Right lobe of liver (tissue), 6 donors: ENCODE results near the gene HLA-C. TPM values are rescaled to one million over a fixed set of nuclear protein-coding genes. Genes with fewer than 3 reads are reported as not detected.

Source experiments
- ATAC-seq, 4 donors: fragments of 200-7000 bp; cut with Tn5 transposase; one replicate each; pipeline ENCODE4 v1.9.1; 2020; ENCODE audit warnings: mild to moderate bottlenecking in 4 of 4, moderate library complexity in 4 of 4
- DNase-seq, 3 donors: peaks; one replicate each; pipeline ENCODE4 v3.0.0-alpha.2; 2020
- H3K27ac ChIP-seq, 3 donors: fragments of 200-600 bp; one replicate each; pipeline ENCODE4 v1.8.0; 2022
- H3K27me3 ChIP-seq, 2 donors: fragments of 200-600 bp; one replicate each; pipeline ENCODE4 v1.8.0; 2022
- H3K36me3 ChIP-seq, 4 donors: fragments of 200-600 bp; sonication (generic) in 1 of 4; one replicate each; pipeline versions ENCODE4 v1.5.1 to v1.8.0; 2017 to 2022; ENCODE audit warnings: control low read depth in 1 of 4
- H3K4me1 ChIP-seq, 4 donors: fragments of 200-600 bp; sonication (generic) in 1 of 4; one replicate each; pipeline versions ENCODE4 v1.5.1 to v1.8.0; 2017 to 2022; ENCODE audit warnings: control low read depth in 1 of 4
- H3K4me3 ChIP-seq, 3 donors: fragments of 200-600 bp; one replicate each; pipeline ENCODE4 v1.8.0; 2022
- H3K9me3 ChIP-seq, 4 donors: fragments of 200-600 bp; sonication (generic) in 1 of 4; one replicate each; pipeline versions ENCODE4 v1.5.1 to v1.8.0; 2017 to 2022; ENCODE audit warnings: control low read depth in 1 of 4
- POLR2A ChIP-seq: fragments of 450-650 bp; IDR thresholded peaks from one replicate; pipeline ENCODE4 v1.6.1; 2017; ENCODE audit warnings: antibody characterized with exemption, mild to moderate bottlenecking
- WGBS: methylation state at CpG from one replicate; pipeline ENCODE4 v1.1.6; 2018; ENCODE audit warnings: low coverage, low lambda C conversion rate; ENCODE audit not compliant: insufficient coverage; ENCODE audit errors: missing lambda C conversion rate; 5-methylcytosine and 5-hydroxymethylcytosine counted together
- intact Hi-C, 2 donors: fragments of 100-400 bp; cut with DNase I; formaldehyde crosslinking; loops; one replicate each; pipeline versions ENCODE4 v1.11.2 to v1.14.1; 2022
- long read RNA-seq: library from polyadenylated mRNA; unstranded; transcript quantifications from one replicate; pipeline ENCODE4 v2.0.0, GENCODE V29; 2019
- total RNA-seq, 6 experiments: library from RNA; depleted of rRNA in 2 of 6; stranded (reverse); fragments of >200 nt in 2 of 6; fragmentation: NEBNext Ultra II Directional in 3 of 6; extraction: Animal tissue kit (Norgen Biotek cat#: 25700) in 3 of 6; gene quantifications; one replicate each; pipeline versions ENCODE4 v1.1.0 to v1.2.4, GENCODE V29; 2016 to 2023
- TF ChIP-seq, protein P1 (sequence below), 4 donors: fragments of 200-600 bp in 3 of 4; fragments of 450-650 bp in 1 of 4; IDR thresholded peaks; one replicate each; pipeline versions ENCODE4 v1.5.1 to v1.8.0; 2016 to 2022; ENCODE audit warnings: antibody characterized with exemption in 4 of 4, mild to moderate bottlenecking in 2 of 4
- donor health status: DM: no; HTN: yes; CAD: no.
- donor health status: DM: no; HTN: no; CAD: no.
- donor health status: DM: no; HTN: no; CAD: no.
- donor health status: DM: no; HTN: yes; CAD: no.
- donor health status: DM: no; HTN: yes; CAD: no.

Gene HLA-C
- 100 to 1,000 TPM; 245 to 565 (median 439) TPM for total RNA-seq
- long read RNA-seq, transcript HLA-C-201 (8 exons, 1,536 nt) = major isoform, 365 of 402 reads
- long read RNA-seq, partial matches to known transcripts = 16 of 402 reads
- long read RNA-seq, other reads (novel, unspliced or antisense) = 20 of 402 reads

DNA sequence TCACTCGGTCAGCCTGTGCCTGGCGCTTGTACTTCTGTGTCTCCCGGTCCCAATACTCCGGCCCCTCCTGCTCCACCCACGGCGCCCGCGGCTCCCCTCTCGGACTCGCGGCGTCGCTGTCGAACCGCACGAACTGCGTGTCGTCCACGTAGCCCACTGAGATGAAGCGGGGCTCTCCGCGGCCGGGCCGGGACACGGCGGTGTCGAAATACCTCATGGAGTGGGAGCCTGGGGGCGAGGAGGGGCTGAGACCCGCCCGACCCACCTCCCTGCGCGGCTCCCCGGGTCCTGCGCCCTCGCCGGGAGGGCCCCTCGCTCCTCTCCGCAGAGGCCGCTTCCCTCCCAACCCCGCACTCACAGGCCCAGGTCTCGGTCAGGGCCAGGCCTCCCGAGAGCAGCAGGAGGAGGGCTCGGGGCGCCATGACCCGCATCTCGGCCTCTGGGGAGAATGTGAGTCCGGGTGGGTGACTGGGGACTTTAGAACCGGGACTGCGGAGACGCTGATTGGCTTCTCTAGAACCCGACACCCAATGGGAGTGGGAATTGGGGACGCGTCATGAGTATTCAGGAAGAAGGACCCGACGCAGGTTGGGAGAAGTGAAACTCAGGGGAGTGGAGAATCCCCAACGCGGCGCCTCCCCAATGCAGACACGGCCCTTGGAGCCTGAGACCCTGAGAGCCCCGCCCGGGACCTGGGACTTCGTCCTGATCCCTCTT lies at the start of gene HLA-C:
Gene HLA-C, minus strand, starts transcription at position 452 of the 717 bp plus-strand sequence. Its CDS starts 21 bp downstream, at position 431.
- peak; percentile 93 to 97 (median 97) for ATAC-seq
- 0% methylated on average over 20 of the region's 62 CpGs for WGBS
- TF ChIP-seq, protein P1, sequence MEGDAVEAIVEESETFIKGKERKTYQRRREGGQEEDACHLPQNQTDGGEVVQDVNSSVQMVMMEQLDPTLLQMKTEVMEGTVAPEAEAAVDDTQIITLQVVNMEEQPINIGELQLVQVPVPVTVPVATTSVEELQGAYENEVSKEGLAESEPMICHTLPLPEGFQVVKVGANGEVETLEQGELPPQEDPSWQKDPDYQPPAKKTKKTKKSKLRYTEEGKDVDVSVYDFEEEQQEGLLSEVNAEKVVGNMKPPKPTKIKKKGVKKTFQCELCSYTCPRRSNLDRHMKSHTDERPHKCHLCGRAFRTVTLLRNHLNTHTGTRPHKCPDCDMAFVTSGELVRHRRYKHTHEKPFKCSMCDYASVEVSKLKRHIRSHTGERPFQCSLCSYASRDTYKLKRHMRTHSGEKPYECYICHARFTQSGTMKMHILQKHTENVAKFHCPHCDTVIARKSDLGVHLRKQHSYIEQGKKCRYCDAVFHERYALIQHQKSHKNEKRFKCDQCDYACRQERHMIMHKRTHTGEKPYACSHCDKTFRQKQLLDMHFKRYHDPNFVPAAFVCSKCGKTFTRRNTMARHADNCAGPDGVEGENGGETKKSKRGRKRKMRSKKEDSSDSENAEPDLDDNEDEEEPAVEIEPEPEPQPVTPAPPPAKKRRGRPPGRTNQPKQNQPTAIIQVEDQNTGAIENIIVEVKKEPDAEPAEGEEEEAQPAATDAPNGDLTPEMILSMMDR (IDR thresholded peaks at IDR 0.05) = no peak
- TF ChIP-seq POLR2A = peak; percentile 90
- DNase-seq = peak; percentile 87 to 96 (median 89)
- peak within 1 kb of the TSS; percentile 53 to 75 (median 69) for H3K4me3 ChIP-seq
- H3K27me3 ChIP-seq = no peaks in the 10 kb centered on the region
- intact Hi-C loops = no loop called here
- no peaks in the 10 kb centered on the region for H3K4me1 ChIP-seq
- peaks cover 0 to 3% (median 0%) of the 10 kb centered on the region in 4 donors for H3K36me3 ChIP-seq
- peak within 1 kb of the TSS; percentile 68 to 98 (median 97) for H3K27ac ChIP-seq
- H3K9me3 ChIP-seq = no peaks in the 10 kb centered on the region

DNA sequence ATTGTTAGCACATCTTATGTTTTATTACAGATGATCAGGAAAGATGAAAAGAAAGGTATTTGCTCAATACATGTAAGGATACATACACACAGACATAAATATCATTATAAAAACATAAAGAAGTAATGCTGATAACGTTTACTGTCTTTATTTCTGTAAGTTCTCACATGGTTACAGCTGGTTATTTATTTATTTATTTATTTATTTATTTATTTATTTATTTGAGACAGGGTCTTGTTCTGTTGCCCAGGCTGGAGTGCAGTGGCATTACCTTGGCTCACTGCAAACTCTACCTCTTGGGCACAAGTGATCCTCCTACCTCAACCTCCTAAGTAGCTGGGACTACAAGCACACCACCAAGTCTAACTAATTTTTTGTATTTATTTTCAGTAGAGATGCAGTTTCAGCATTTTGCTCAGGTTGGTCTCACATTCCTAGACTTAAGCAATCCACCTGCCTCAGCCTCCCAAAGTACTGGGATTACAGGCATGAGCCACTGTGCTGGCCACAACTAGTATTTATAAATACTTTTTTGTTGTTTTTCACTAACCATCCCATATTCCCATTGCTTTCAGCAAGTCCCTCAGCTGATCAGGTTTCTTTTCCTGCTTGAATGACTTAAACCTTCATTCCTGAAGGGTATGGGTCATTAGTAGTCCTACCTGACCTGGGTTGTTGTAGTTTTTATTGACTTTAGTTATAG lies 49.3 kb upstream of the HLA-C start:
- Histone ChIP-seq H3K27me3 (no peaks in the 10 kb centered on the region), H3K27ac (no peak overlapping the region), H3K36me3 (no peaks in the 10 kb centered on the region), H3K4me3 (no peak overlapping the region), H3K9me3 (no peaks in the 10 kb centered on the region), H3K4me1 (no peaks in the 10 kb centered on the region)
- 0% methylated on average over 1 of the region's 1 CpG for WGBS
- TF ChIP-seq POLR2A = no peak
- TF ChIP-seq, protein P1 (IDR thresholded peaks at IDR 0.05) = no peak
- DNase-seq (no peak), ATAC-seq (no peak)
- intact Hi-C loops = no loop called here

DNA sequence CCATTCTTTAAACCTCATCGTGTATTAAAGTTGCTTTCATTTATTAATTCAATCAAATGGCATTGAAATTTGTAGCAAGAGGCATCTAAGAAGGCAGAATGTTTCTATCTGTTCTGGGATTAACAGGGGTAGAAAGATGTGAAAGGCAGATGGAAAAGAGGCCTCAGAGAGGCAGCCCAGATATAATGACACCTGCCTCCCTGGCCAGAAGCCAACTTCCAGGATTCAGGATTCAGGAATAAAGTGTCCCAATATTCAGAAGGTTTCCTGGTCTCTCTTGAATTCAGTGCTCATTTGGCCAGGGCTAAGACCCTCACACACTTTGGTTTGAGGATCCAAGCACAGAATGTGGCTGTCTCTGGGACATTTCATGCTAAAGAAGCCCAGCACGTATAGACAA lies 45.1 kb upstream of the HLA-C start:
- H3K27ac ChIP-seq = no peak overlapping the region
- intact Hi-C loops = no loop called here
- DNase-seq = no peak
- no peaks in the 10 kb centered on the region for H3K4me1 ChIP-seq
- H3K9me3 ChIP-seq = no peaks in the 10 kb centered on the region
- no peaks in the 10 kb centered on the region for H3K36me3 ChIP-seq
- ATAC-seq = no peak
- 20% methylated on average over 2 of the region's 2 CpGs for WGBS
- no peaks in the 10 kb centered on the region for H3K27me3 ChIP-seq
- H3K4me3 ChIP-seq = no peak overlapping the region
- TF ChIP-seq, protein P1 (IDR thresholded peaks at IDR 0.05) = no peak
- TF ChIP-seq POLR2A = no peak

DNA sequence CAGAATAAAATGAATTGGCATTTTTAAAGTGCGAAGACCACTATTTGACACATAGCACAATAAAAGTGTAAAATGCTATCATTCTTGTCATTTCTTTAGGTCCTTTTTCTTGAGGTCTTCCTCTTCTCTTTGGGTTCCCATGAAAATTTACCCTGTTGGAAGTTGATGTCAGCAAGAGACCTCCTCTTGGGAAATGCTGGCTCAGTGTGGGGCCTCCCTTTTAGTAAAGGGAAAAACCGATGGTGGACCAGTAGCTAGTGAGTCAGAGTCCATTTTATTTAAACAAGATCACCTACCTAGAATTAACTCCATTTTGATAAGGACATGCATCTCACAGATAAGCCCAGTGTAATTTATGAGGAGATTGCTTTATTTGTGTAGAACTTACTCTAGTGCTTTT lies 37.7 kb upstream of the HLA-C start:
- DNase-seq (no peak), ATAC-seq (no peak)

More for the DNA sequence above, 37.7 kb upstream of the HLA-C start:
- WGBS = 49% methylated on average over 2 of the region's 2 CpGs
- Histone ChIP-seq H3K27me3 (peaks cover 0 to 14% of the 10 kb centered on the region in 2 donors), H3K36me3 (no peaks in the 10 kb centered on the region), H3K4me3 (no peak overlapping the region), H3K9me3 (no peaks in the 10 kb centered on the region), H3K27ac (no peak overlapping the region), H3K4me1 (no peaks in the 10 kb centered on the region)
- intact Hi-C loops = no loop called here
- TF ChIP-seq, protein P1 (IDR thresholded peaks at IDR 0.05) = no peak
- TF ChIP-seq POLR2A = no peak
